Neural cell (in vitro differentiated cells): ENCODE data around the gene FAM200A. TPM values are rescaled to one million over a fixed set of nuclear protein-coding genes. Genes with fewer than 3 reads are reported as not detected.

Experiments used
- H2AFZ ChIP-seq: fragments of 200-600, 300-800 bp; sonication (generic), shearing (Covaris generic); 2 replicates; pipeline ENCODE4 v1.6.0; 2014; ENCODE audit warnings: low read depth, mild to moderate bottlenecking, antibody characterized with exemption, low read length, moderate library complexity
- H3F3A ChIP-seq: fragments of 200-600 bp; shearing (Covaris generic); 2 replicates; pipeline ENCODE4 v1.6.1; 2016; ENCODE audit warnings: mild to moderate bottlenecking, moderate library complexity, mixed read lengths, antibody characterized with exemption, low read length; ENCODE audit not compliant: insufficient read depth, poor library complexity, severe bottlenecking
- H3K27ac ChIP-seq: fragments of 200-600, 300-800 bp; sonication (generic), shearing (Covaris generic); 2 replicates; pipeline ENCODE4 v1.5.1; 2014; ENCODE audit warnings: mild to moderate bottlenecking, low read length, moderate library complexity
- H3K27me3 ChIP-seq: fragments of 300-800, 200-600 bp; sonication (generic), shearing (Covaris generic); 2 replicates; pipeline ENCODE4 v1.6.0; 2014; ENCODE audit warnings: mild to moderate bottlenecking, low read depth, low read length, moderate library complexity; ENCODE audit not compliant: insufficient read depth
- H3K36me3 ChIP-seq: fragments of 300-800, 200-600 bp; sonication (generic), shearing (Covaris generic); 2 replicates; pipeline ENCODE4 v1.5.1; 2014; ENCODE audit warnings: mild to moderate bottlenecking, antibody characterized with exemption, low read length, moderate library complexity; ENCODE audit not compliant: insufficient read depth
- H3K4me2 ChIP-seq: fragments of 300-800, 200-600 bp; sonication (generic), shearing (Covaris generic); 2 replicates; pipeline ENCODE4 v1.6.0; 2014; ENCODE audit warnings: mild to moderate bottlenecking, low read length
- H3K4me3 ChIP-seq: fragments of 300-800, 200-600 bp; sonication (generic), shearing (Covaris generic); 2 replicates; pipeline ENCODE4 v1.5.1; 2014; ENCODE audit warnings: mild to moderate bottlenecking, low read length, moderate library complexity
- H3K79me2 ChIP-seq: fragments of 200-600 bp; shearing (Covaris generic); replicated peaks from 2 replicates; pipeline ENCODE4 v1.6.0; 2014; ENCODE audit warnings: mild to moderate bottlenecking, low read length, moderate library complexity; ENCODE audit not compliant: insufficient read depth
- H3K9ac ChIP-seq: fragments of 300-800, 200-600 bp; sonication (generic), shearing (Covaris generic); 2 replicates; pipeline ENCODE4 v1.6.1; 2016; ENCODE audit warnings: mild to moderate bottlenecking, low read length, mixed read lengths
- H3K9me2 ChIP-seq: fragments of 200-600 bp; shearing (Covaris generic); 2 replicates; pipeline ENCODE4 v1.6.1; 2016; ENCODE audit warnings: mild to moderate bottlenecking, low read length, mixed read lengths; ENCODE audit not compliant: insufficient read depth
- H3K9me3 ChIP-seq: fragments of 200-600, 300-800 bp; sonication (generic), shearing (Covaris generic); 2 replicates; pipeline ENCODE4 v1.6.1; 2016; ENCODE audit warnings: mild to moderate bottlenecking, mixed run types, low read length, moderate library complexity, mixed read lengths
- H4K20me1 ChIP-seq: fragments of 200-600 bp; shearing (Covaris generic); 2 replicates; pipeline ENCODE4 v1.6.1; 2016; ENCODE audit warnings: mild to moderate bottlenecking, mixed run types; ENCODE audit not compliant: insufficient read depth
- CTCF ChIP-seq: fragments of 450-650 bp; IDR thresholded peaks from 2 replicates; pipeline ENCODE4 v1.5.1; 2014; ENCODE audit warnings: antibody characterized with exemption, mild to moderate bottlenecking, moderate library complexity; ENCODE audit not compliant: poor library complexity, severe bottlenecking
- EP300 ChIP-seq: fragments of 450-650 bp; conservative IDR thresholded peaks from 2 replicates; pipeline ENCODE4 v1.6.1; 2014; ENCODE audit warnings: antibody characterized with exemption, mild to moderate bottlenecking, moderate library complexity; ENCODE audit not compliant: poor library complexity, severe bottlenecking
- EZH2 ChIP-seq: fragments of 200-600, 300-800 bp; shearing (Covaris generic), sonication (generic); IDR thresholded peaks from 2 replicates; pipeline ENCODE4 v1.6.1; 2014; ENCODE audit warnings: antibody characterized with exemption, low read length, borderline replicate concordance, mild to moderate bottlenecking; ENCODE audit not compliant: insufficient read depth, poor library complexity, severe bottlenecking
- MXI1 ChIP-seq: fragments of 450-650 bp; conservative IDR thresholded peaks from 2 replicates; pipeline ENCODE4 v1.6.1; 2014; ENCODE audit warnings: antibody characterized with exemption, mild to moderate bottlenecking; ENCODE audit not compliant: poor library complexity, severe bottlenecking
- POLR2AphosphoS5 ChIP-seq: IDR thresholded peaks from 2 replicates; pipeline ENCODE4 v1.6.1; 2012
- RAD21 ChIP-seq: fragments of 450-650 bp; conservative IDR thresholded peaks from 2 replicates; pipeline ENCODE4 v1.6.1; 2014; ENCODE audit warnings: antibody characterized with exemption, mild to moderate bottlenecking, moderate library complexity
- REST ChIP-seq: IDR thresholded peaks from 2 replicates; pipeline ENCODE4 v1.6.1; 2012; ENCODE audit warnings: borderline replicate concordance
- SMC3 ChIP-seq: fragments of 450-650 bp; conservative IDR thresholded peaks from 2 replicates; pipeline ENCODE4 v1.6.1; 2014; ENCODE audit warnings: antibody characterized with exemption, mild to moderate bottlenecking, moderate library complexity; ENCODE audit not compliant: poor library complexity
- TAF1 ChIP-seq: IDR thresholded peaks from 2 replicates; pipeline ENCODE4 v1.6.1; 2012; ENCODE audit warnings: low read depth
- polyA plus RNA-seq: library from polyadenylated mRNA; depleted of rRNA; stranded (reverse); fragments of >200 nt; gene quantifications from 2 replicates; pipeline ENCODE4 v1.2.3, GENCODE V29; 2014

The FAM200A gene
- polyA plus RNA-seq, 1 donor from 2014 or later, result 24.0 TPM

GRCh38 chr7:99540542-99540941, 11.4 kb downstream of the FAM200A start:
- H3K9ac ChIP-seq, result no peak overlapping the region
- H2AFZ ChIP-seq, result no peak overlapping the region
- H3K9me3 ChIP-seq, result peaks cover 5% of the 10 kb centered on the region
- TF ChIP-seq REST, result no peak
- TF ChIP-seq TAF1, result no peak
- no peak for TF ChIP-seq SMC3
- TF ChIP-seq RAD21, result no peak
- no peak for TF ChIP-seq POLR2AphosphoS5
- TF ChIP-seq EZH2, result no peak
- no peak for TF ChIP-seq CTCF
- no peak for TF ChIP-seq MXI1
- TF ChIP-seq EP300, result no peak
- no peak overlapping the region for H3K27ac ChIP-seq
- no peaks in the 10 kb centered on the region for H3K9me2 ChIP-seq
- H3K36me3 ChIP-seq, result no peaks in the 10 kb centered on the region
- H3F3A ChIP-seq, result no peaks in the 10 kb centered on the region
- H3K27me3 ChIP-seq, result no peaks in the 10 kb centered on the region
- H3K4me2 ChIP-seq, result no peak overlapping the region
- no peaks in the 10 kb centered on the region for H3K79me2 ChIP-seq
- H3K4me3 ChIP-seq, result no peak overlapping the region
- no peaks in the 10 kb centered on the region for H4K20me1 ChIP-seq

- Histone ChIP-seq H3K9me3 (peaks cover 5% of the 10 kb centered on the region), H3K36me3 (no peaks in the 10 kb centered on the region), H3K9ac (no peak overlapping the region), H3F3A (no peaks in the 10 kb centered on the region), H2AFZ (no peak overlapping the region), H4K20me1 (no peaks in the 10 kb centered on the region), H3K9me2 (no peaks in the 10 kb centered on the region), H3K4me3 (no peak overlapping the region), H3K79me2 (no peaks in the 10 kb centered on the region), H3K4me2 (no peak overlapping the region), H3K27me3 (no peaks in the 10 kb centered on the region), H3K27ac (no peak overlapping the region)
- TF ChIP-seq RAD21 (no peak), TAF1 (no peak), REST (no peak), SMC3 (no peak), MXI1 (no peak)
Measured at GRCh38 chr7:99539213-99539811, 12.6 kb downstream of the FAM200A start.
